CD4-positive, alpha-beta T cell (primary cell): ENCODE results near the gene FAM111B. TPM values are rescaled to one million over a fixed set of nuclear protein-coding genes. Genes with fewer than 3 reads are reported as not detected.

ENCODE experiments used
- ATAC-seq: fragments of 200-7000 bp; cut with Tn5 transposase; one replicate; pipeline ENCODE4 v1.10.0; 2022; ENCODE audit warnings: mild to moderate bottlenecking; ENCODE audit not compliant: poor library complexity
- CTCF ChIA-PET: fragments of 350-600 bp; sonication (Branson Sonifier 250); formaldehyde crosslinking; loops from one replicate; lab custom pipeline; 2021; ENCODE audit warnings: antibody characterized with exemption, inconsistent platforms; lab: Charles Lee
- POLR2A ChIA-PET: fragments of 350-600 bp; sonication (Branson Sonifier 250); formaldehyde crosslinking; loops from one replicate; lab custom pipeline; 2021; ENCODE audit warnings: antibody characterized with exemption, inconsistent platforms; lab: Charles Lee
- DNase-seq, 14 experiments: peaks; one replicate each; pipeline ENCODE4 v3.0.0-alpha.2; 2013 to 2020; ENCODE audit warnings: mixed read lengths in 2 of 14
- H3K27ac ChIP-seq, 2 donors: one replicate each; pipeline versions ENCODE4 v1.5.1 to v1.7.0; 2013; ENCODE audit warnings: low read length in 2 of 2, low read depth in 1 of 2, mild to moderate bottlenecking in 1 of 2
- H3K27me3 ChIP-seq, 2 experiments: 1 replicate in 1 of 2; 2 replicates in 1 of 2; pipeline versions ENCODE4 v1.6.1 to v1.7.0; 2013; ENCODE audit warnings: low read length in 2 of 2, control low read depth in 1 of 2, mild to moderate bottlenecking in 1 of 2, moderate library complexity in 1 of 2; ENCODE audit not compliant: insufficient read depth in 2 of 2, control insufficient read depth in 1 of 2
- H3K36me3 ChIP-seq: one replicate; pipeline ENCODE4 v1.6.1; 2013; ENCODE audit warnings: low read length, control low read depth; ENCODE audit not compliant: insufficient read depth
- H3K4me1 ChIP-seq: one replicate; pipeline ENCODE4 v1.6.1; 2013; ENCODE audit warnings: low read length, control low read depth; ENCODE audit not compliant: insufficient read depth
- H3K4me3 ChIP-seq: one replicate; pipeline ENCODE4 v1.5.1; 2013; ENCODE audit warnings: mild to moderate bottlenecking, low read length, moderate library complexity
- H3K9me3 ChIP-seq, 2 experiments: 1 replicate in 1 of 2; 2 replicates in 1 of 2; pipeline versions ENCODE4 v1.6.1 to v1.7.0; 2013; ENCODE audit warnings: low read length in 2 of 2, mild to moderate bottlenecking in 2 of 2, control low read depth in 1 of 2, moderate library complexity in 1 of 2; ENCODE audit not compliant: control insufficient read depth in 1 of 2, insufficient read depth in 1 of 2
- H3K27ac Mint-ChIP-seq: one replicate; pipeline ENCODE4 v1.8.0; 2020; ENCODE audit warnings: mixed read lengths
- H3K27me3 Mint-ChIP-seq: one replicate; pipeline ENCODE4 v1.8.0; 2021; ENCODE audit warnings: mixed read lengths
- H3K36me3 Mint-ChIP-seq: one replicate; pipeline ENCODE4 v1.8.0; 2021; ENCODE audit warnings: low read depth, mixed read lengths
- H3K4me1 Mint-ChIP-seq: one replicate; pipeline ENCODE4 v1.8.0; 2021; ENCODE audit warnings: low read depth, mixed read lengths
- H3K4me3 Mint-ChIP-seq: one replicate; pipeline ENCODE4 v1.8.0; 2020; ENCODE audit warnings: mild to moderate bottlenecking, mixed read lengths
- H3K9me3 Mint-ChIP-seq: one replicate; pipeline ENCODE4 v1.8.0; 2020; ENCODE audit warnings: mixed read lengths
- CTCF ChIP-seq: fragments of 200-600 bp; IDR thresholded peaks from one replicate; pipeline ENCODE4 v1.8.0; 2022; ENCODE audit warnings: antibody characterized with exemption, mild to moderate bottlenecking
- intact Hi-C, 2 experiments: fragments of 100-400 bp; cut with DNase I in 1 of 2; cut with micrococcal nuclease in 1 of 2; formaldehyde crosslinking; loops; one replicate each; pipeline versions ENCODE4 v1.15.1 to v1.9.0; 2023 to 2025; cut with DNase I, micrococcal nuclease
- total RNA-seq, 174 experiments: library from RNA in 2 of 174; stranded (reverse) in 2 of 174; gene quantifications; one replicate each; pipeline ENCODE4 v1.2.3 and lab custom pipeline; 2021 to 2026

The FAM111B gene
- total RNA-seq, 2 experiments from 2014 or later, result 0.82 to 1.2 TPM

DNA sequence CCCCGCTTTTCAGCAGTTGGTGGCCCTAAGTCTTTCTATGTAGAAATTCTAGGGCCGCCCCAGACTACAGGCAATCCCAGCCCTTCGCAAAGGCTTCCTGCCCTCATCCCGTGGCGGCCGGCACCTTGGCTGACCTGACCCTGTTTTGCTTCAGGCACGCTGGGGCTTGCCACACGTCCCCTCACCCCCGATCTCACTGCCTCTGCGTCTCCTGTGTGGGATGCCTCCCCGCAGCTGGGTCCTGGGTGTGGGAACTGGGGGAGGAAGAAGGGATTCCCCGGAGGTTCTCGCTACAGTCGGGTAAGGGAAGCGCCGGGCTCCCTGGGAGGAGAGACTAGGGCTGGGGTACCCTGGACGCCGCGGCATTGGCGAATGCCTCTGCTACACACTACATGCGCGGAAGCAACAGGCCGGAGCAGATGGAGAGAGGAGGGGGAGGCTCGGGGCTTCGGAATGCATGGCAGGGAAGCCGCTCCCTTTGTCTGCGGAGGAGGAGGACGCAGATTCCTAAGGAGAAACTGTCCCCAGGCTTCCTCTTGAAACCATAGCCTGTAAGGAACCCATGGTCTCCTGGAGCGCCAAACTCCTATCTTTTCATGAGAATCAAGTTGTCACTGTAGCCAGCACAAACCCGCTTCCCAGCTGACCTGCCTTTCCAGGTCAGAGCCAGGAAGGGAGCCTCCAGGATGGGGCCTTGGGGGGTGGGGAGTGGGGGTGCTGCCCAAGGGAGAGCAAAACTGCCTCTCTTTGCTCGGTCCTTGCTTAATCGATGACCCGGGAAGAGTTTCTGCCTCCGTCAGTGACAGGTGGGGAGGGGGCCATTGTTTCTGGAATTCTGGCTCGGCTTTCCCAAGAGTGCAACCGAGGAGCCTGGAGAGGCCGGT is 66.3 kb downstream of the FAM111B start:
- POLR2A ChIA-PET, result interaction anchor here (1.1 to 2.4 kb wide), 3 partner anchors 99 to 110 kb away, joined by 3 to 6 read pairs (median 4); no protein-coding TSS in a partner anchor
- peak overlapping the region; percentile 89 for H3K4me3 Mint-ChIP-seq
- peaks cover 5% of the 10 kb centered on the region for H3K36me3 Mint-ChIP-seq
- peaks cover 13% of the 10 kb centered on the region for H3K4me1 Mint-ChIP-seq
- no peak for TF ChIP-seq CTCF
- H3K36me3 ChIP-seq, result no peaks in the 10 kb centered on the region
- H3K9me3 ChIP-seq, result no peaks in the 10 kb centered on the region
- H3K27ac ChIP-seq, result no peak overlapping the region
- intact Hi-C loops, result loop anchor here (2.0 to 10.0 kb wide), 4 partner anchors 13 to 501 kb away; no protein-coding TSS in a partner anchor
- H3K27me3 Mint-ChIP-seq, result peaks cover 5% of the 10 kb centered on the region
- H3K9me3 Mint-ChIP-seq, result no peaks in the 10 kb centered on the region
- ATAC-seq (no peak), DNase-seq (peak in 5 of 14 experiments; percentile 3 to 47 (median 21))
- peaks cover 18% of the 10 kb centered on the region for H3K4me1 ChIP-seq
- H3K4me3 ChIP-seq, result peak overlapping the region; percentile 73
- H3K27ac Mint-ChIP-seq, result peak overlapping the region; percentile 31
- H3K27me3 ChIP-seq, result no peaks in the 10 kb centered on the region
- CTCF ChIA-PET, result interaction anchor here (2.0 to 2.7 kb wide), 4 partner anchors 13 to 257 kb away, joined by 8 to 51 read pairs (median 10); partner anchors contain the start of genes FAM111A and FAM111B

DNA sequence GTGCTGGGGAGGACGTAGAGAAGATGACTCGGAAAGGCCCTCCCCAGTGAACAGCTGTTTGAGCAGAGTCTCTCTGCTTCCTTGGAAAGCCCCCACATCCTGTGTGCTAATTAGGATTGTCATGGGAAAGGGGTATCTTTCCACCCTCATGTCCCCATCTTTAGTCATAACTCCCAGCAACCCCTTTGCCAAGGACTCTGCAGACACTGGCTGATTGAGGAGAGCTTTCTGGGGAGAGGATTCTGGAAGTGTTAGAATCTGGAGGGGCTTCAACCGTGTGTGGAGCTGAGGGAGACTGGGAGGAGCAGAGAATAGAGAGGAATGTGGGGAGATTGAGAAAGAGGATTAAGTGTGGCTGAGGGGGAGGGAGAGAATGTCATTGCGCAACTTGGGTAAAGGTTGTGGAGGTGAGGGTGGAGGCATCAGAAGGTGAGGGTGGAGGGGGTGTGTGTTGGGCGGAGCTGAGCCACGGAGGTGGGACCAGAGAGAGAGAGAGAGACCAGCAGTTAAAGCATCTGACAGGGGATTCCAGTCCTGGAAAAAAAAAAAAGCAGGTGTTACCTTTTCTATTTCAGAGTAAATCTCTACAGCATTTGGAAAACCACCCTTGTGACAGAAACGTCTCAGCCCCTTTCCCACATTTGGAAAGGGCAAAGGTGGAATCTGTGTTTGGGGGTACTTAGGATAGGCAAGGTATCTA is 67.1 kb downstream of the FAM111B start:
- ATAC-seq, result no peak
- POLR2A ChIA-PET, result no interaction called here
- H3K4me3 Mint-ChIP-seq, result peak overlapping the region; percentile 56

More for the DNA sequence above, 67.1 kb downstream of the FAM111B start:
- H3K9me3 ChIP-seq, result no peaks in the 10 kb centered on the region
- intact Hi-C loops, result loop anchor here (2.0 to 10.0 kb wide), 4 partner anchors 13 to 501 kb away; no protein-coding TSS in a partner anchor
- Mint-ChIP-seq H3K36me3 (peaks cover 5% of the 10 kb centered on the region), H3K9me3 (no peaks in the 10 kb centered on the region), H3K4me1 (peaks cover 13% of the 10 kb centered on the region), H3K27me3 (peaks cover 5% of the 10 kb centered on the region), H3K27ac (no peak overlapping the region)
- no peak for TF ChIP-seq CTCF
- H3K36me3 ChIP-seq, result no peaks in the 10 kb centered on the region
- H3K27ac ChIP-seq, result no peak overlapping the region
- no peak overlapping the region for H3K4me3 ChIP-seq
- no peaks in the 10 kb centered on the region for H3K27me3 ChIP-seq
- CTCF ChIA-PET, result interaction anchor here (2.2 kb wide), 1 partner anchor 12 kb away, joined by 11 read pairs; no protein-coding TSS in a partner anchor
- peaks cover 18% of the 10 kb centered on the region for H3K4me1 ChIP-seq
- peak in 2 of 14 experiments; percentile 26 to 37 for DNase-seq
